ENCODE measurements around the gene PHAF1.

PHAF1 gene

GRCh38 chr16:67174706-67175231 is 65.0 kb downstream of the PHAF1 start:
- H3K4me3 ChIP-seq (ENCODE audit: severe bottlenecking) = peak overlapping the region; percentile 31
- no peak for ATAC-seq (ENCODE audit: low read depth)
- H3K27me3 ChIP-seq (ENCODE audit: insufficient read depth, poor library complexity, severe bottlenecking) = no peaks in the 10 kb centered on the region

GRCh38 chr16:67176662-67177061 is 66.9 kb downstream of the PHAF1 start:
- Histone ChIP-seq H3K36me3 (ENCODE audit: low read depth) (peaks cover 9% of the 10 kb centered on the region), H3K9me3 (ENCODE audit: severe bottlenecking) (no peaks in the 10 kb centered on the region), H3K4me1 (ENCODE audit: insufficient read depth, poor library complexity, severe bottlenecking) (peaks cover 9% of the 10 kb centered on the region), H3K27ac (ENCODE audit: poor library complexity, severe bottlenecking) (peak overlapping the region; percentile 80), H3K27me3 (ENCODE audit: insufficient read depth, poor library complexity, severe bottlenecking) (no peaks in the 10 kb centered on the region), H3K4me3 (ENCODE audit: severe bottlenecking) (no peak overlapping the region)
- TF ChIP-seq, protein P1, sequence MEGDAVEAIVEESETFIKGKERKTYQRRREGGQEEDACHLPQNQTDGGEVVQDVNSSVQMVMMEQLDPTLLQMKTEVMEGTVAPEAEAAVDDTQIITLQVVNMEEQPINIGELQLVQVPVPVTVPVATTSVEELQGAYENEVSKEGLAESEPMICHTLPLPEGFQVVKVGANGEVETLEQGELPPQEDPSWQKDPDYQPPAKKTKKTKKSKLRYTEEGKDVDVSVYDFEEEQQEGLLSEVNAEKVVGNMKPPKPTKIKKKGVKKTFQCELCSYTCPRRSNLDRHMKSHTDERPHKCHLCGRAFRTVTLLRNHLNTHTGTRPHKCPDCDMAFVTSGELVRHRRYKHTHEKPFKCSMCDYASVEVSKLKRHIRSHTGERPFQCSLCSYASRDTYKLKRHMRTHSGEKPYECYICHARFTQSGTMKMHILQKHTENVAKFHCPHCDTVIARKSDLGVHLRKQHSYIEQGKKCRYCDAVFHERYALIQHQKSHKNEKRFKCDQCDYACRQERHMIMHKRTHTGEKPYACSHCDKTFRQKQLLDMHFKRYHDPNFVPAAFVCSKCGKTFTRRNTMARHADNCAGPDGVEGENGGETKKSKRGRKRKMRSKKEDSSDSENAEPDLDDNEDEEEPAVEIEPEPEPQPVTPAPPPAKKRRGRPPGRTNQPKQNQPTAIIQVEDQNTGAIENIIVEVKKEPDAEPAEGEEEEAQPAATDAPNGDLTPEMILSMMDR (IDR thresholded peaks at IDR 0.05; ENCODE audit: poor library complexity, severe bottlenecking) = no peak
- DNase-seq (ENCODE audit: low spot score) (no peak), ATAC-seq (ENCODE audit: low read depth) (no peak)

More at GRCh38 chr16:67174706-67175231, 65.0 kb downstream of the PHAF1 start:
- no peak for DNase-seq (ENCODE audit: low spot score)
- TF ChIP-seq, protein P1 (IDR thresholded peaks at IDR 0.05; ENCODE audit: poor library complexity, severe bottlenecking) = no peak
- H3K27ac ChIP-seq (ENCODE audit: poor library complexity, severe bottlenecking) = peak overlapping the region; percentile 80
- H3K36me3 ChIP-seq (ENCODE audit: low read depth) = peaks cover 9% of the 10 kb centered on the region
- H3K4me1 ChIP-seq (ENCODE audit: insufficient read depth, poor library complexity, severe bottlenecking) = peaks cover 18% of the 10 kb centered on the region
- no peaks in the 10 kb centered on the region for H3K9me3 ChIP-seq (ENCODE audit: severe bottlenecking)

- no peaks in the 10 kb centered on the region for H3K27me3 ChIP-seq (ENCODE audit: insufficient read depth, poor library complexity, severe bottlenecking)
- peak; percentile 99 for DNase-seq (ENCODE audit: low spot score)
- H3K27ac ChIP-seq (ENCODE audit: poor library complexity, severe bottlenecking) = peak overlapping the region; percentile 65
These were observed 68.3 kb downstream of the PHAF1 start for GRCh38 chr16:67177743-67178699.

DNA sequence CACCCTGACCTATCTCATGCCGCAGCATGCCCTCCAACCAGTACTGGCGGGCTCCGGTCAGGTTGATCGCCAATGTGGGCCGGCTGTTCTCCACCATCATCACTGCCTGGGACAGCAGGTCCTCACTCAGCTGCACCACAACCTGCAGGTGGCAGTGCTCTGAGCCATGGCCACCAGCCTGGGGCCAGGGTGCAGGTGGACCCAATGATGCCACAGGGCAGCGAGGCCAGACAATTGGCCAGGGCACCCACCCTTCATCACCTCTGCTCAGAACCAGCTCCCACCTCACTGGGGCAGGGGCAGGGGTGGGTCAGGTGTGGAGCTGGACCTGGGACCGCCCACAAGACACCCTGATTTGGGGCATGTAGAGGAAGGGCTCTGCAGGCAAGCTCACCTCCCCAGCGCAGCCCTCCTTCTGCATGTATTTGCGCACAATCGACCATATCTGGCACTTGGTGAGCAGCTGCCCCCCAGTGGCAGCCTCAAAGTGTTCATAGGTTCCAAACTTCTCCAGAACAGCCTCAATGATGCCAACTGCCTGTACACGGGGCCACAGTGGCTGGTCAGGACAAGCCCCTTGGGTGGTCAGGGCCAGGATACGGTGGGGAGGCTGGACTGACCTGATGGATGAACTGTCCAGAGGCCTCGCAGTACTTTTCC is 69.8 kb downstream of the PHAF1 start:
- no peaks in the 10 kb centered on the region for H3K27me3 ChIP-seq (ENCODE audit: insufficient read depth, poor library complexity, severe bottlenecking)
- peak overlapping the region; percentile 65 for H3K27ac ChIP-seq (ENCODE audit: poor library complexity, severe bottlenecking)
- ATAC-seq (ENCODE audit: low read depth) (no peak), DNase-seq (ENCODE audit: low spot score) (no peak)
- H3K4me3 ChIP-seq (ENCODE audit: severe bottlenecking) = no peak overlapping the region
- TF ChIP-seq, protein P1 (IDR thresholded peaks at IDR 0.05; ENCODE audit: poor library complexity, severe bottlenecking) = peak; percentile 26
- peaks cover 9% of the 10 kb centered on the region for H3K36me3 ChIP-seq (ENCODE audit: low read depth)
- H3K9me3 ChIP-seq (ENCODE audit: severe bottlenecking) = no peaks in the 10 kb centered on the region
- peaks cover 8% of the 10 kb centered on the region for H3K4me1 ChIP-seq (ENCODE audit: insufficient read depth, poor library complexity, severe bottlenecking)

More at GRCh38 chr16:67177743-67178699, 68.3 kb downstream of the PHAF1 start:
- Histone ChIP-seq H3K36me3 (ENCODE audit: low read depth) (peaks cover 9% of the 10 kb centered on the region), H3K4me1 (ENCODE audit: insufficient read depth, poor library complexity, severe bottlenecking) (peaks cover 14% of the 10 kb centered on the region), H3K9me3 (ENCODE audit: severe bottlenecking) (no peaks in the 10 kb centered on the region), H3K4me3 (ENCODE audit: severe bottlenecking) (peak overlapping the region; percentile 36)
- TF ChIP-seq, protein P1 (IDR thresholded peaks at IDR 0.05; ENCODE audit: poor library complexity, severe bottlenecking) = no peak
- ATAC-seq (ENCODE audit: low read depth) = peak; percentile 76
